Esophagus mucosa (tissue), 1 donor: ENCODE measurements around the gene PARP11. TPM values are rescaled to one million over a fixed set of nuclear protein-coding genes. Genes with fewer than 3 reads are reported as not detected.

Experiments
- ATAC-seq: fragments of 200-7000 bp; cut with Tn5 transposase; one replicate; pipeline ENCODE4 v1.9.1; 2020
- total RNA-seq: library from RNA; stranded (reverse); gene quantifications from one replicate; pipeline ENCODE4 v1.2.4, GENCODE V29; 2023
- donor health status: DM: yes; HTN: yes; CAD: no.

PARP11 gene
- total RNA-seq, 1 donor from 2014 or later, result 6.9 TPM

GRCh38 chr12:3820122-3820521, 53.1 kb downstream of the PARP11 start:
- no peak for ATAC-seq

GRCh38 chr12:3816266-3816665, 56.9 kb downstream of the PARP11 start:
- no peak for ATAC-seq

- ATAC-seq, result no peak
Observed at GRCh38 chr12:3815094-3815766, 58.0 kb downstream of the PARP11 start.

- no peak for ATAC-seq
Observed at GRCh38 chr12:3810540-3810939, 62.7 kb downstream of the PARP11 start.

- ATAC-seq, result no peak
Observed at GRCh38 chr12:3810016-3810370, 63.2 kb downstream of the PARP11 start.

- ATAC-seq, result no peak
Observed at GRCh38 chr12:3809357-3810015, 63.7 kb downstream of the PARP11 start.

- no peak for ATAC-seq
Observed at GRCh38 chr12:3805077-3805476, 68.1 kb downstream of the PARP11 start.

- peak; percentile 79 for ATAC-seq
Observed at GRCh38 chr12:3803865-3804472, 69.2 kb downstream of the PARP11 start.

- no peak for ATAC-seq
Observed at GRCh38 chr12:3802721-3803120, 70.5 kb downstream of the PARP11 start.

GRCh38 chr12:3797531-3798048, 75.6 kb downstream of the PARP11 start:
- no peak for ATAC-seq

- ATAC-seq, result no peak
Observed at GRCh38 chr12:3795492-3796133, 77.6 kb downstream of the PARP11 start.

- ATAC-seq, result no peak
Observed at GRCh38 chr12:3795066-3795465, 78.1 kb downstream of the PARP11 start.

GRCh38 chr12:3792623-3793288, 80.4 kb downstream of the PARP11 start:
- no peak for ATAC-seq

GRCh38 chr12:3791256-3791874, 81.8 kb downstream of the PARP11 start:
- no peak for ATAC-seq

GRCh38 chr12:3790642-3791041, 82.6 kb downstream of the PARP11 start:
- ATAC-seq, result no peak

GRCh38 chr12:3789838-3790237, 83.4 kb downstream of the PARP11 start:
- ATAC-seq, result no peak

GRCh38 chr12:3777206-3777809, 95.9 kb downstream of the PARP11 start:
- ATAC-seq, result peak; percentile 72

- no peak for ATAC-seq
Observed at GRCh38 chr12:3775385-3776035, 97.7 kb downstream of the PARP11 start.

- ATAC-seq, result no peak
Observed at GRCh38 chr12:3772380-3772779, 100.8 kb downstream of the PARP11 start.

GRCh38 chr12:3771853-3772252, 101.3 kb downstream of the PARP11 start:
- ATAC-seq, result peak; percentile 62

GRCh38 chr12:3770891-3771290, 102.3 kb downstream of the PARP11 start:
- ATAC-seq, result peak; percentile 73
